Ureter (tissue), 1 donor: ENCODE measurements around the gene CMIP. TPM values are rescaled to one million over a fixed set of nuclear protein-coding genes. Genes with fewer than 3 reads are reported as not detected.
A peak's percentile ranks its signal among the peaks of the same experiment; 100 is the strongest.
"Not testable (repeated sequence)": the region's sequence is repeated elsewhere in the genome, so short reads cannot be mapped to it uniquely, and the experiment has no call there.

Experiments used
- DNase-seq: peaks from one replicate; pipeline ENCODE4 v3.0.0-alpha.2; 2020; ENCODE audit warnings: low spot score
- total RNA-seq: library from RNA; stranded (reverse); gene quantifications from one replicate; pipeline ENCODE4 v1.2.4, GENCODE V29; 2023
- donor health status: DM: yes; HTN: yes; CAD: no.

The CMIP gene
- total RNA-seq, 1 donor from 2014 or later = 98.0 TPM

- no peak for DNase-seq
Measured at GRCh38 chr16:81568749-81569087, 124.1 kb downstream of the CMIP start.

- no peak for DNase-seq
Measured at GRCh38 chr16:81569361-81570034, 124.9 kb downstream of the CMIP start.

DNA sequence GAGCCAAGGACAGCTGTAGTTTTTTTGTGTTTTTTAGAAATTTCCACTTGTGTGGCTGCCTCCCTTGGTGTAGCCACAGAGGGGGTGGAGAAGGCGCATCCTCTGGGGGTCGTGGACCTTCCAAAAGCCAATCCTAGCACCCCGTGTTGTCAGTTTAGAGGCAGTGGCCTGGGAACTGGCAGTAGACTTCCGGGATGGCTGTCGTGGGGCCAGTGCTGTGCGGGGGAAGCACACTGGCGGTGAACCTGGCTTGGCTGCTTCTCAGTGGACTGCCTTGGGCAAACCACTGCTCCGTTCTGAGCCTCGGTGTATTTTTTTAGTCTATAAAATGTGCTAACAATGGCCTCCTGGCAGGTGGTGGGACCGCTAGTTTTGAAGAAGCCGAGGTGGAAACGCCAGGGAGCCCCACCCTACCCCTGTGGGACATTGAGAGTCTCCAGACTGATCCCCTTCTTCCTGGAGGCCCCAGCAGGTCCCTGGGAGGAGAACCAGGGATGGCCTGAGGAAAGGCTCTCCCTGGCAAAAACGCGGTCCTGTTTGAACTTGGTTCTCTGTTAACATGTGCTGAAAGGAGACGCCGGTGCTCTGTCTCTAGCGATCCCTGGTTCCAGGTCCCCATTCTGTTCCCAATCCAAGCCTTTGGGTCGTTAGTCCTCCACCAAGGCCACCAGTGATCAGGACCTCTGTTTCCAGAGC is 125.7 kb downstream of the CMIP start:
- no peak for DNase-seq

DNA sequence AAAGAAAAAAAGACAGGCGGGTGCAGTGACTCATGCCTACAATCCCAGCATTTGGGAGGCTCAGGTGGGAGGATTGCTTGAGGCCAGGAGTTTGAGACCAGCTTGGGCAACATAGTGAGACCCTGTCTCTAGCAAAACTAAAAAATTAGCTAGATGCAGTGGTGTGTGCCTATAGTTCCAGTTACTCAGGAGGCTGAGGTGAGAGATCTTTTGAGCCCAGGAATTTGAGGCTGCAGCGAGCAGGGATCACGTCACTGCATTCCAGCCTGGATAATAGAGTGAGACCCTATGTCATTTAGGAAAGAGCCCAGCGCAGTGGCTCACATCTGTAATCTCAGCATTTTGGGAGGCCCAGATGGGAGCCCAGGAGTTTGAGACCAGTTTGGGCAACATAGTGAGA is 126.6 kb downstream of the CMIP start:
- DNase-seq = no peak

GRCh38 chr16:81571592-81572385 is 127.2 kb downstream of the CMIP start:
- DNase-seq = no peak

GRCh38 chr16:81572386-81573144 is 128.0 kb downstream of the CMIP start:
- DNase-seq = no peak

DNA sequence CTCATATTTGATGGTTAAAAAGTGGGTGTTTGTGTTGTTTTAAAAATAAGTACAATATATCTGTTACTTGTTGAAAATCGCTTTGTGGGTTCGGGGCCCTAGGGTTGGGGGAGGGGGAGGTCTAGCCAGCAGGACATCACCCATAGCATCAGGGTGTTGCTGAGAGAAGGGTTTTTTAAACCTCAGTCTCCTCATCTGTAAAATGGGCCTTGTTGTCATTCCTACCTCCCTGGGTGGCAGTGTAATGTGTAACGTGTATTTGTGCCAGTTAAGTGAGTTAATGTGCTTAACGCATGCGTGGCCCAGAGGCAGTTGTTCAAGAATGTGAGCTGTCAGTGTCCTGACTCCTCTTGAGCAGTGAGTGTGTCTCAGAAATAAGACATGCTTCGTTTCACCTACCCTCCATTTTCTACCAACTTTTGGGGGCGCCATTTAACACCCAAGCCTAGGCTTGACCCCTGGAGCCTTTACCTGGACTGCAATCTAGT is 129.0 kb downstream of the CMIP start:
- DNase-seq = no peak

GRCh38 chr16:81574168-81574567 is 129.6 kb downstream of the CMIP start:
- no peak for DNase-seq

- DNase-seq = no peak
Measured at GRCh38 chr16:81575307-81575706, 130.7 kb downstream of the CMIP start.

- DNase-seq = no peak
Measured at GRCh38 chr16:81575834-81576233, 131.2 kb downstream of the CMIP start.

DNA sequence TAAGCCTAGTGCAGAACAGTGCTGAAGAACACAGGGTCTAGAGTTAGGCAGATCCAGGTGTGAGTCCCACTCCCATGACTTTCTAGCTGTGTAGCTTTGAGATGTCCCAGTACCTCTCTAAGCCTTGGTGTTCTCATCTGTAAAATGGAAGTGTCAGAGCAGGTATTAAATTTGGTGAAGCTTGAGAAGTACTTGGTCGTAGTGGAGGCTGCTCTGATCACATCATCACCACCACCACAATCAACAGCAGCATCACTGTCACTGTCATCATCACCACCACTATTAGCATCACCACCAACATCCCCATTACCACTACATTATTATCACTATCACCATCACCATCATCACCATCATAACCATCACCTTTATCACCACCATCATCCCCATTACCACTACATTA is 132.1 kb downstream of the CMIP start:
- DNase-seq = no peak

GRCh38 chr16:81577272-81577671 is 132.7 kb downstream of the CMIP start:
- DNase-seq = not testable (repeated sequence)

DNA sequence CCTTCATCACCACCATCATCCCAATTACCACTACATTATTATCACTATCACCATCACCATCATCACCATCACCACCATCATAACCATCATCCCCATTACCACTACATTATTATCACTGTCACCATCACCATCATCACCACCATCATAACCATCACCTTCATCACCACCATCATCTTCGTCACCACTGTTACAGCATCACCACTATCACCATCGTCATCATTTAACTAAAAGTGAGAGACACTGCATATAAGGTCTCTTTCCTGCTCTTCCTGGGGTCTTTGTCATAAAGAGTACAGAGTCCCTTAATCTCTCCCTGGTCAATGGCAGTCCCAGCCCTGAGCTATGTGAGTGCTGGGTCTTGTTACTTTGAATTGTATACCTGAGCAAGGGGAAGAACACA is 133.5 kb downstream of the CMIP start:
- no peak for DNase-seq

- no peak for DNase-seq
Measured at GRCh38 chr16:81578636-81579413, 134.2 kb downstream of the CMIP start.

- DNase-seq = peak; percentile 86
Measured at GRCh38 chr16:81581107-81581506, 136.5 kb downstream of the CMIP start.

DNA sequence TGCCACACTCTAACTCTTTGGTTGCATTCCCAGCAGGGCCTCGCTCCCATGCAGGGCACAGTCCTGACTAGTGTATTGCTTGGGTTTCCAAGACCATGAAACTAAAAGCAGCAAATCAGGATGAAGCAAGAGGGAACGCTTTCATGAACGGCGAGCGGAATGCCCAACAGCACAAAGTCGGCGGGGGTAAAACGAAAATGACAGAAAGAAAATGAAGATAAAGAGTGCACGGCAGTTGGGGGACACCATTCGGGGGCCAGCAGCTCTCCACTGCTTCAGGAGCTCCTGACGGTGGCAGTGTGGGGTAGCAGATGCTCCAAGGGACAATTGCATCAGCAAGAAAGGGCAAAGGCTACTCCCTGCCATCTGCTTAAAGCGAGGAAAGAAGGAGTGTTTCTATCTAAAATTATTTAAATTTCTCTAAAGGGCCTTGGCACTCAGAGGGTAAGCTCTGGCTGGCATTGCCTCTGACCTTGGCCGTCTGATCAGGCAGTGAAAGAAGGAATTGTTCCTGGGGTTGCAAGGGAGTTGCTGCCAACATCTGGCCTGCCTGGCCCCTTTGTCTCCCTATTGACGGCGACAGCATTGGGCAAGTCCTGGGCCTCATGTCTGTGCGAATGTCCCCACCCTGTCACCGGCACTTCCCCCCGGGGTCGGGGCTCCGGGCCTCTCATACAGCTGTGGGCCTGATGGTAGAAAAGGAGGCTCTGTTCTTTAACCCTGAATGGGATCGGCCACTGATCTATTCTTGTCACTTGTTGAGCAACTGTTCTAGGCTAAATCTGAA is 138.2 kb downstream of the CMIP start:
- DNase-seq = no peak

- DNase-seq = peak; percentile 54
Measured at GRCh38 chr16:81583893-81584631, 139.5 kb downstream of the CMIP start.

- no peak for DNase-seq
Measured at GRCh38 chr16:81585785-81586184, 141.2 kb downstream of the CMIP start.

GRCh38 chr16:81586417-81586816 is 141.8 kb downstream of the CMIP start:
- DNase-seq = no peak
